Epidermal melanocyte (primary cell): ENCODE data around the gene TYK2.
"Not testable (repeated sequence)": the region's sequence is repeated elsewhere in the genome, so short reads cannot be mapped to it uniquely, and the experiment has no call there.

Source experiments
- DNase-seq: peaks from one replicate; pipeline ENCODE4 v3.0.0; 2011; ENCODE audit warnings: low spot score; ENCODE audit not compliant: insufficient read length

TYK2 gene

DNA sequence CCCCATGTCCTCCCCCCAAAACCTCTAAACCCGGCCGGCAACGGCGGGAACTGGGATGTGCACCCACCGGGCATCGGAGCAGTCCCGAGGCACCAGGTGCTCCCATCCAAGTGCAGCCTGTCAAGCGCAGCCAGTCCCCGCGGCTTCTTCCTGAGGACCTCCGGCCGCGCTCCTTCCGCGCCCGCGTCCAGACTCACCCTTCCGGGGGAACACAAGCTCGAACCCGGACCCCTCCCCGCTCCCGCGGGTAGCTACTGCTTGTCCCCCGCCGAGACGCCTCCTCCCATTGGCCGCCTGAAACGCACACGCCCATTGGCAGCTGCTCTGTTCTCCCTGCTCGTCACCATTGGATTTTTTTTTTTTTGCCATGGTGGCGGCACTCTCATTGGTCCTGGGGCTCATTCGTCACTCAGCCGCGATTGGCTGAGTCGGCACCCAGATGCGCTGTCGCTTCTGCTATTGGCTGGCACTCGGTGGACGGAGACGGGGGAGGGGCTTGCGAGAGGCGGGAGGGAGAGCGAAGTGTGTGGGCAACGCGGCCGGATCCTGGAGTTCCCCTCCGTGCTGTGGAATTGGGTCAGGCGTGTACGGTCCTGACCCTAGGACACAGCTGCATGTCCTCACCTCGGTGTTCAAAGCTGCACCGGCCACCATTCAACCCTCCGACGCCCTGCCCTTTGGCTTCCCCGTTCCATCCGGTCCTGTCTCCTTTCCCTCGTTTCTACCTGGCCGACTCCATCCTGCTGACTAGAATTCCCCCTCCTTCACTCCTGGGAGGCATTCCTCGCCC is at the start of gene TYK2:
TSS of gene TYK2 (minus strand) at position 260 of the 790 bp plus-strand sequence. CDS start 2,166 bp downstream, outside the sequence.
- DNase-seq, result peak; percentile 100

DNA sequence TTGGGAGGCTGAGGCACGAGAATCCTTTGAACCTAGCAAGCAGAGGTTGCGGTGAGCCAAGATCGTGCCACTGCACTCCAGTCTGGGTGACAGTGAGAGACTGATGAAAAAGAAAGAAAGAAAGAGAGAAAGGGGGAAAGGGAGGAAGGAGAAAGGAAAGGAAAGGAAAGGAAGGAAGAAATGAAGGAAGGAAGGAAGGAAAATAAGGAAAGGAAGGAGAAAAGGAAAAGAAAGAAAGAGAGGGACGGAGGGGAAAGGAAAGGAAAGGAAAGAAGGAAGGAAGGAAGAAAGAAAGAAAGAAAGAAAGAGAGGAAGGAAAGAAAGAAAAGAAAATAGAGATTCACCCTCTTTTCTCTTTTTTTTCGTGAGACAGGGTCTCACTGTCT is 48.6 kb upstream of the TYK2 start:
- DNase-seq, result no peak

DNA sequence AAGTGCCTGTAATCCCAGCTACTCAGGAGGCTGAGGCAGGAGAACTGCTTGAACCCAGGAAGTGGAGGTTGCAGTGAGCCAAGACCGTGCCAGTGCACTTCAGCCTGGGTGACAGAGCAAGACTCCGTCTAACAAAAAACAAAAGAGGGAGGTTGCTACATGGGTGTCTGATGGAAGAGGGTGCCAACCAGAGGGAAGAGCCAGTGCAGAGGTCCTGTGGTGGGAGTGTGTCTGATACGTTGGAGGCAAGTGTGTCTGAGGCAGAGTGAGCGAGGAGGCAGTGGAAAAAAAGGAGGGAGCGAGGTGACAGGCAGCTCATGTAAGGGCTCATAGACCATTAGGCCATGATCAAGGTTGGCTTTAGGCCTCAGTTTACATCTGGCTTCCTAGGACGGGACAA is 46.8 kb upstream of the TYK2 start:
- peak; percentile 4 for DNase-seq

DNA sequence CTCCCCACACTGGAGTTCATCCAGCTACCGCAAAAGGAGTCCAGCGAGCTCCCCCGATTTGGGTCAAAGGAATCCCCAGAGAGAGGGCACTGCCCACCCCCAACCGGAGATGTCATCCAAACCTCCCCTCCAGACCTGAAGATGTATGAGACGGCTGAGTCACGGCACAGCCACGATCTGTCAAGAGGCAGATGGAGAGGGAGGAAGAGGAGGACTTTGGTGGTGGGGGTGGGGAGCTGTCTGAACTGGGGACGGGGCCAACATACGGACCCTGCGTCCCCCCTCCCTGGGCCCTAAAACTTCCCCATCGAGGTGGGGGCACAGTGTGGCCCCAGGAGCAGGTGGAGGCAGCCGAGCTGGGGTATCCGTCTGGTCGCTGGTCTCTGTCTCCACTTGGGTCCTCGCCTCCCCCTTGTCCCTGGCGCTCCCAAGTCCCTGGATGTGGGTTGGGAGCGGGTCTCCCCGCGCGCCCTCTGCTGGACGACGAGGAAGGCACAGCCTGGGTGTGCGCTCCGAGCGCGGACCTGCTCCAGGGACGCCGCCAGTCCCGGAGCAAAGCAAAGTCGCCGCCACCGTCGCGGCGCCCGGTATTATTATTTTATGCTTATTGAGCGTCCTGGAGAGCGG is 43.8 kb upstream of the TYK2 start:
- peak; percentile 92 for DNase-seq

DNA sequence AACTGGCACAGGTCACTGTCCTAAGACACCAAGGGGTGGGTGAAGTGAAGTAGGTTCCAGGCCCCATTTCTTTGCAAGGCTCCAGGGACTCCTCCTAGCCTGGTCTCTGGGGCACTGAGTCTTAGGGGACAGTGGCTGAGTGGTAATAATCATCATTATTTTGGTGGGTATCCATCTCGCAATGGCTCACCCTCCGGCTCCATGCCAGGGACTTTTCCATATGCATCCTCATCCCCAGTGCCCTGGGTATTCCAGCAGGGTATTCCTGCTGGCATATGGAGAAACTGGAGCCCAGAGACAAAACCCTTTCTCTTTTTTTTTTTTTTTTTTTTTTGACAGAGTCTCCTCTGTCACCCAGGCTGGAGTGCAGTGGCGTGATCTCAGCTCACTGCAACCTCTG is 42.5 kb upstream of the TYK2 start:
- DNase-seq, result peak; percentile 22

DNA sequence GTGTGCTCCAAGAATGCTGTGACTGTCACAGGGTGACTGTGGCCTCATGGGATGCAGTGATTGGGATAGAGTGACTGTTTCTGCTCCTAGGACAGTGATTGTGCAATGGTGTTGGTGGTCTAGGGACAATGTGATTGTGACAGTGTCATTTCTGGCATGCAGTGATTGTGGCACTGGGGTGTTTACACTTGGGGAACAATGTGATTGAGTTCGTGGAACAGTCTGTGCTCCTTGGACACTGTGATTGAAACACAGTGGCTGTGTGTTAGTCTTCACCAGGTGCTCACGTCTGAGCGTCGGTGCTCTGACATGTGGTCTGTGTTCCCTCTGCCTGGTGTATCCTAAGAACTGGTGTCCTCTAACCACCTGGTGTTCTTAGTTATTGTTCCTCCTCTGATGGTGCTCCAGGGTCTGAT is 41.7 kb upstream of the TYK2 start:
- peak; percentile 17 for DNase-seq

DNA sequence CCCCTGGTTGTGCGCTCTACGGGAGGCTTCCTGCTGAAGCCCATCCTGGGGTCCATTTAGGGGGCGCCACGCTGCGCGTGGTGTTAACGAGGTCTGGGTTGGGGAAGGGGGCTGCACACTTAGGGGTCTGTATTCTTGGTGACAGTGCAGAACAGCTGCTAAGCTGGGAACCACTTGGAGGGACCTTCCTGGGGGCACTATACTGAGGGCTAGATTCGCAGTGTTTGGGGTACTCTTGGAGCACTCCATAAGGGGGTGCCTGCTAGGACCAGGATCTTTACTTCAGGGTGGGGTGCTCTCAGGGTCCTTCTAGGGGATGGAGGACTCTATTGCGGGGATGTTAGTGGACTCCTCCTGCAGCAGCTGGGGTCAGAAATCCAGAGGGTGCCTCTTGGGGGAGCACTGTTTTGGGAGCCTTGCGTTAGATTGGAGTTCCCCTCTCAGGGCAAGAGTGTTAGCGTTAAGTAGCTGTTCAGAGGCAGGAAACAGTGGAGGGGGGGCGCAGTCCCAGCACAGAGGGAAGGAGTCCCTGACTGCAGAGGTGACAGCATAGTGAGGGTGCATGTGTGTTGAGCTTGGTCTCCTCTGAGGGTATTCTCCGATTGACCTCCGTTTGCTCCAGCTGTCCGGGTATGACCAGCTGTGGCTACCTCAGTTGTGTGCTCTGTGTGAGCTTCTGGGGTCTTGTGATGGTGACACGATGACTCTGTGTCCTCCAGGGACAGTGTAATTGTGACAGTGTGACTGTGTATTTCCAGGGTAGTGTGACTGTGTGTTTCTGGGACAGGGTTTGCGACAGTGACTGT is 41.1 kb upstream of the TYK2 start:
- peak; percentile 15 for DNase-seq

DNA sequence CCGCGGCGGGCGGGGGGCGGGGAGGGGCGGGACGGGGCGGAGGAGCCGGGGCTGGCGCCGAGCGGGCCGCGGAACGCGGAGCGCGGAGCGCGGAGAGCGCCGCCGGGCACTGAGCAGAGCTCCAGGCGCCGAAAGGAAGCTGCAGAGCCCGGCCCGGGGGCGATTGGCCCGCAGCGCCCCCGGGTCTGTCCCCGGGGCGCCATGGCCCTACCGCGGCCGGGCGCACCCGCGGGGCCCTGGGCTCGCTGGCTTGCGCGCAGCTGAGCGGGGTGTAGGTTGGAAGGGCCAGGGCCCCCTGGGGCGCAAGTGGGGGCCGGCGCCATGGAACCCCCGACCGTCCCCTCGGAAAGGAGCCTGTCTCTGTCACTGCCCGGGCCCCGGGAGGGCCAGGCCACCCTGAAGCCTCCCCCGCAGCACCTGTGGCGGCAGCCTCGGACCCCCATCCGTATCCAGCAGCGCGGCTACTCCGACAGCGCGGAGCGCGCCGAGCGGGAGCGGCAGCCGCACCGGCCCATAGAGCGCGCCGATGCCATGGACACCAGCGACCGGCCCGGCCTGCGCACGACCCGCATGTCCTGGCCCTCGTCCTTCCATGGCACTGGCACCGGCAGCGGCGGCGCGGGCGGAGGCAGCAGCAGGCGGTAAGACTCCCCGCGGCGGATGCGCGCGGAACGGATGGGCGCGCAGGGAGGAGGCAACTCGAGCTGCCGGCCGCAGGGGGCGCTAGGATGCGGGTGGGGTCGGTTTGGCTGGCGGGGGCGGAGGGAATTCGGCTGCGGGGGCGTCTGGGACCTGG is 40.3 kb upstream of the TYK2 start, which contains the start of gene PDE4A:
TSS of gene PDE4A (plus strand) at position 95 of the 796 bp plus-strand sequence. CDS start at position 322, 227 bp downstream.
- peak; percentile 17 for DNase-seq

DNA sequence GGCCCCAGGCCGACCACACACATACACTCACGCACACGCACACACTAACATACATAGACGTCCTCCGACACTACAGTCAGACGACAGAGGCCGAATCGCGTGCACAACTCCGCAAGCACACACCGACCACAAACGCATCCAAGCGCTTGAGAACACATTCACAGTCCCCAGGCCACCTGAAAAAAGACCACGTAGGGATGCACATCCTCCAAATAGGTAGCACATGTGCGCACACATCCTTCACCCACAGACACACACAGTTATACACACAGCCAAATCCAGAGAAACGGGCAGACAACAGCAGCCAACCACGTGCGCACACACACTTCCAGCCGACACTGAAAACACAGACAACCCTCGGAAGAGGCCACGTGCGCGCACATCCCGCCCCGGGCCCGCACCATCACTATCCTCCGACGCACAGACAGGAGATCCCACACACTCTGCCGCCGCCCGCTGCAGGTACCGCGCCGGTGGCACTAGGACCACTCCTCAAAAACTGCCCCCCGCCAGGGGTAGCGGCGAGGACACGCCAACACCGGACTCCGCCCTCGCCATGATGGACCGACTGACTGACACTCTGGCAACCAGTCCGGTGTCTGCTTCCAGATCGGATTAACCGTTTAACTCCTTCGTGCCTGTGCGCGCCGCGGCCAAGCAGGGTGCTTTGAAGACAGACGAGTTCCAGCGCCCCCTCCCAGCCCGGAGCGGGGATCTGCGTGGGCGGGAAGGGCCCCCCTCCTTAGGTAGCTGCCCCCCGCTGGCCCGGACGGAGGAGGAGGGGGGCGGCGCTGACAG is 39.5 kb upstream of the TYK2 start:
- DNase-seq, result peak; percentile 37

DNA sequence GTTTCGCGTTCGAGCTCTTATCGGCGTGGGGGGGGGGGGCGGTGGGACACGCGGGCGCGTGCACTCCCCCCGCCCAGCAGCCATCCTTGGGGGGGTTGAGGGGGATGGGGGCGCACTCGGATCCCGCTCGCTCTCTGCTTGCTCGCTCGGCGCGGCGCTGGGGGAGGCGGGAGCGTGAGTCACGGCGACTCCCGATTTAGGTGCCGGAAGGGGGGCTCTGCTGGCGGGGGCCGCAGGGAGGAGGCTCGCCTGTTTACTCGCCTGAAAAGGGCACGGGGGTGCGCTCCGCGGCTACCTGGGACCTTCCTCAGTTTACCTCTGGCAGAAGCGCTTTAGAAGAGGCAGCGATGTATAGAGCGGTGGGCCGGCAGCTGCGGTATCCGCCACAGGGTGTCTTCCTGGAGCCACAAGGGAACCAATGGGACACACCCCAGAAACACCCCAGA is 38.9 kb upstream of the TYK2 start:
- DNase-seq, result peak; percentile 2

DNA sequence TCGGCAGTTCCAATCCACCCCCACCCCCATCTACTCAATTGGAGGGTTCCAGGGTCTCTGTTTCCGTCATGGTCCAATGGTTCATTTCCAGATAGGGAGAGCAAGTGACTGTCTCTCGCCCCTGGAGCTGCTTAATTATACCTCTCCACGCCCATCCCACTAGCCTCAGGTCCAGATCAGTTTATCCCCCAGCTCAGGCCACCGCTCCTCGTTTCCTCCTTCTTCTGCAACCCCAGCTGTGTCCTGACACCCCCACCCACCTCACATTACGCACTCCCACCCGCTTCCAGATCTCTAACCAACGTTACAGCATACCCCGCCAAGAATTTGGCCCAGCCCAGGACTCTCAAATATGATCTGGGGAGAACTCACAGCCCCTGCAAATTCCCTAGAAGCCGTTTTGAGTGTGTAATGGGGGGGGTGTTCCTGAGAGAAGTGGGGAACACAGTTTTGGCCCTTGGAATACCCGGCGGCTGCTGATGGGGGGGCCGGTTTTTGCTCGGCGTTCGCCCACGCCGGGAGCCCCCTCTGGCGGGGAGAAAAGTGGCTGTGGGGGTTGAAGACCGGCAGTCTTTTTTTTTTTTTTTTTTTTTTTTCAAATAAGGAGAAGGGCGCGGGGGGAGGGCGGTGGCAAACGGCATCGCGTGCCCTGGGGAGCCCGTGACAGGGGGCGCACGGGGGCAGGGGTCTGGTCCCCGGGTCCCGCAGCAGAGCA is 38.3 kb upstream of the TYK2 start:
- DNase-seq, result peak; percentile 15

DNA sequence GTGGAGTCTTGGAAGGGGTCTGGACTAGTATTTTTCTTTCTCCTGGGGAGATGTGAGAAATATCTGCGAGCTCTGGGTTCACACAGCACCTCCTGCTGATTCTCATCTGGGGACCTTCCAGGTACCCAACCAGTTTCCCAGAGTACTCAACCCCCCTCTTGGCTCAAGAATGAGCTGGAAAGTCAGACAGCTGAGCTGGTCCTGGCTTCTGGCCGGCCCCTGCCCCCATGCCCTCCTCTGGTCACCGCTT is 37.8 kb upstream of the TYK2 start:
- DNase-seq, result no peak

DNA sequence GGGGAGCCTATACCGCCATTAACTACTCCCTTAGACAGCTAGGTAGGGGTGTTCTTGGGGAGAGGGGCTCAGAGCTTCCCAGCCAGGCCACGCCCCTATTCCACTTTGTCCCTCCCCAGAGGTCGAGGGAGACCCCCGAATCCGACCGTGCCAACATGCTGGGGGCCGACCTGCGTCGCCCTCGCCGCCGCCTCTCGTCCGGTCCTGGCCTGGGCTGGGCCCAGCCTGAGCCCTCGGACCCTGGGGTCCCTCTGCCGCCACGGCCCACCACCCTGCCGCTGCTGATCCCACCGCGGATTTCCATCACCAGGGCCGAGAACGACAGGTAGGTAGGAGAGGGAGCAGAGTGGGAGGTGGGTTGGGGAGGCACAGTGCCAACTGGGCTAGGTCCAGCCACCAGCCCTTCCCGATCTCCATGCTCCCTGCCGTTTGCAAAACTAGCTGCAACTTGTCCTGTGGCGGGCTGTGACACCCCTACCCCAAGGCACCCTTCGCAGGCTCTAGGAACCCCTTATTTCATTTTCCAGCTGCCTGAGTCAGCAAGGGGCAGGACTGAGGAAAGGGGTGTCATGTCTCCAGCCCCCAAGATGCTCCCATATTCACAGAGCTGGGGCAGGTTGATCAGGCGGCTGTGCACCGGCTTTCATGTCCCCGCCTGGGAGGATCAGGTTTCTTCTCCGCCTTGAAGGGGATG is 37.3 kb upstream of the TYK2 start:
- DNase-seq, result peak; percentile 17

DNA sequence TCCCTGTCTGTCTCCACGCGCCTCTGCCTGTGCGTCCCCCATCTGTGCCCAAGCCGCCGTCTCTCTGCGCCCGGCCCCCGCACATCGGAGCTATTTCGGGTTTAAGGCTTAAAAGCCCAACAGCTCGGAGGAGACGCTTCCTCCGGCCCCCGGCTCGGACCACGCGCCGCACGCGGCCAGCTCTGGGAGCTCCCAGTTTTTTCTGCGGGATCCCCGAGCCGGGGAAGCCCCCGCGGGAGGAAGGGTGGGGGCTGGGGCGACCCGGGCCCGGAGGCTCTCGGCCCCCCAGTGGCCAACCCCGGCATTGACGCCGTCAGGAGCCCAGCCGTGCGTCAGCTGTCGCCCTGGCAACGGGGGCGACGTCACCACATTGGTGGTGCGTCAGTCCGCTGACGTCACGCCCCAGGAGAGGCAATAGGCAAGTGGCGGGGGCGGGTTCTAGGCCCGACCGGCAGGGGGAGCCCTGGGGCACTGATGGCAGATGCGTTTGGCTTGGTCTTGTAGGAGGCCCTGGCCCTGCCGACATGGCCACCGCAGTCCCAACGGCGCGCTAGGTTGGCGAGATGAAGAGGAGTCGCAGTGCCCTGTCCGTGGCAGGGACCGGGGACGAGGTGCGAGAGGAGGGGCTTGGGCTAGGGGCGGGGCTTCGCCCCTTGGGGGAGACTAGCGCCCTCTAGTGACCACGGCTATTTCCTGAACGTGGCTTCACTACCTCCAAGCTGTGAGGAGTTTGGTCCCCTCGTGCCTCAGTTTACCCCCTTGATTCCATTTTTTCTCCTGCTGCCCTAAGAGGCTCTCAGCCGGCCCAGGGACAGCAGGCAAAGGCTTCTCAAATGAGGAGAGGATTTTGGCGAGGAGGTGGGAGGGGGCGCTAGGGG is 36.2 kb upstream of the TYK2 start:
- peak; percentile 96 for DNase-seq

DNA sequence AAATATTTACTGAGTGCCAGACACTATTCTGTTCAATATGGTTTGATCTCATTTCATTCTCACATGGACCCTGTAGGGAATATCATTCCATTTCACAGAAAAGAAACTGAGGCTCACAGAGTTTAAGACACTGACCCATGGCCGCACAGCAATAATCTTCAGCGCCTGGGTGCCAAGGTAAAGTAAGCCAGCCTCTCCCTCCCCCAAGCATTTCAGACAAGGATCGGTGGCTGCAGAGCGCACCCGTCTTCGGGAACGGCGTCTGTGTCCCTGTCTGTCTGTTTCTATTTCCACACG is 35.7 kb upstream of the TYK2 start:
- DNase-seq, result no peak

DNA sequence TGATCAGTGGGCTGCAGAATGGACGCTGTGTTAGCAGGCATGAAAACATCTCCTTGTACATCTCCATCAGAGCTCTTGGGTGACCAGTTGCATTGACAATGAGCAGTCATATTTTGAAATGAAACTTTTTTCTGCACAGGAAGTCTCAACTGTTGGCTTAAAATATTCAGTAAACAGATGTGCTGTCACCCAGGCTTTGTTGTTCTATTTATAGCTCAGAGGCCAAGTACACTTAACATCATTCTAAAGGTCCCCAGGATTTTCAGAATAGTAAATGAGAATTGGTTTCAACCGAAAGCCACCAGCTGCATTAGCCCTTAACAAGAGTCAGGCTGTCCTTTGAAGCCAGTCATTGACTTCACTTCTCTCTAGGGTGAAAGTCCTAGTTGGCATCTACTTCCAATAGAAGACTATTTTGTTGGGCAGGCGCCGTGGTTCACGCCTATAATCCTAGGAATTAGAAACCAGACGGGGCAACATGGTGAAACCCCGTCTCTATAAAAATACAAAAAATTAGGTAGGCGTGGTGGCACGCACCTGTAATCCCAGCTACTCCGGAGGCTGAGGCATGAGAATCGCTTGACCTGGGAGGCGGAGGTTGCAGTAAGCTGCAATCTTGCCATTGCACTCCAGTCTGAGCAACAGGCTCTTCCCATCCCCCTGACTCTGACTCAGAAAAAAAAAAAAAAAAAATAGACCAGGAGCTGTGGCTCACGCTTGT is 32.0 kb upstream of the TYK2 start:
- no peak for DNase-seq

DNA sequence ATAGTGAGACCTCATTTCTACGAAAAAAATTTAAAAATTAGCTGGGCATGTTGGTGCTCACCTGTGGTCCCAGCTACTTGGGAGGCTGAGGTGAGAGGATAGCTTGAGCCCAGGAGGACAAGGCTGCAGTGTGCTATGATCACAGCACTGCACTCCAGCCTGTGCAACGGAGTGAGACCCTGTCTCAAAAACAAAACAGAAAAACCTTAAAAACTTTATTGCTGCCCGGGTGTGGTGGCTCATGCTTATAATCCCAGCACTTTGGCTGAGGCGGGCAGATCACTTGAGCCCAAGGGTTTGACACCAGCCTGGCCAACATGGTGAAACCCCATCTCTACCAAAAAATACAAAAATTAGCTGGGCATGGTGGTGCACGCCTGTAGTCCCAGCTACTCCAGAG is 30.9 kb upstream of the TYK2 start:
- DNase-seq, result not testable (repeated sequence)
